IPS-NIHi11 (cell line): ENCODE measurements around the gene CCDC116.

ENCODE experiments used
- DNase-seq: peaks from one replicate; pipeline ENCODE4 v3.0.0; 2012; ENCODE audit warnings: mixed read lengths, low spot score

Gene CCDC116

GRCh38 chr22:21681566-21682370, 49.2 kb downstream of the CCDC116 start:
- DNase-seq = no peak

GRCh38 chr22:21682385-21683175, 50.0 kb downstream of the CCDC116 start:
- no peak for DNase-seq

GRCh38 chr22:21683401-21683811, 50.8 kb downstream of the CCDC116 start:
- DNase-seq = no peak

GRCh38 chr22:21684492-21685163, 52.1 kb downstream of the CCDC116 start:
- DNase-seq = no peak

GRCh38 chr22:21685164-21685513, 52.6 kb downstream of the CCDC116 start:
- DNase-seq = no peak

- no peak for DNase-seq
These were observed 53.6 kb downstream of the CCDC116 start for GRCh38 chr22:21686193-21686608.
